HG02763 (cell line): Measurements from ENCODE around the gene HINFP.
"Not testable (repeated sequence)": the region's sequence is repeated elsewhere in the genome, so short reads cannot be mapped to it uniquely, and the experiment has no call there.

Experiments used
- ATAC-seq: cut with Tn5 transposase; IDR thresholded peaks from one replicate; pipeline ENCODE4 v1.9.1; 2021; ENCODE audit warnings: mild to moderate bottlenecking, moderate library complexity; ENCODE audit not compliant: unreplicated experiment

HINFP gene

DNA sequence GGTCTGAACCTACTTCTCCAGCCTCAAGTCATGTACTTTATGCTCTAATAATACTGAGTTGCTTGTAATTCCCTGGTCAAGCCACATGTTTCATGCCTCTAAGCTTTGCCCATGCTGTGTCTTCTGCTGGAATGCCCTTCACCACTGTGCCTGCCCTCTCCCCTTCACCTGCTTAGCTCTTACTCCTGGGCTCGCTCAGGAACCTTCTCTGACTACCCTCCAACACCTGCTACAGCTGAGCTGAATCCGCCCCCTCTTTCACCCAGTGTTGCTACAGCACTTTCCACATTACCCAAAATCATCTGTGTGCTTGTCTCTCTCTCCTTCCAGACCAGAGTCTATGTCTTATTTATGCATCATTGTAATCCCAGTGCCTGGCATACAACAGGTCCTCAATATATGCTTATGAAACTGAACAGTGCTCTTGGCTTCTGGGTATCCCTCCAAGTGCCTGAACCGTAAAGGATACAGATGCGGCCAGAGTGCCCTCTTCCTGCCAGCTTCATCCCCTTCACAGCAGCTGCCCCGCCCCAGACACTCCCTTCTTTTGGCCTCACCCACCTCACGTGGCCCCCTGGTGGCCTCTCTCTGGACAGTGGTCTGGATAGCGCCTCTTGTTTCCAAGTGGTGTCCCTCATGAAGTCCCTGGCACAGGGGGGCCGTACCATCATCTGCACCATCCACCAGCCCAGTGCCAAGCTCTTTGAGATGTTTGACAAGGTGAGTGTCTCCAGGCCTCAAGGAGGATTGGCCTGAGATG, 34.5 kb downstream of the HINFP start:
- no peak for ATAC-seq

DNA sequence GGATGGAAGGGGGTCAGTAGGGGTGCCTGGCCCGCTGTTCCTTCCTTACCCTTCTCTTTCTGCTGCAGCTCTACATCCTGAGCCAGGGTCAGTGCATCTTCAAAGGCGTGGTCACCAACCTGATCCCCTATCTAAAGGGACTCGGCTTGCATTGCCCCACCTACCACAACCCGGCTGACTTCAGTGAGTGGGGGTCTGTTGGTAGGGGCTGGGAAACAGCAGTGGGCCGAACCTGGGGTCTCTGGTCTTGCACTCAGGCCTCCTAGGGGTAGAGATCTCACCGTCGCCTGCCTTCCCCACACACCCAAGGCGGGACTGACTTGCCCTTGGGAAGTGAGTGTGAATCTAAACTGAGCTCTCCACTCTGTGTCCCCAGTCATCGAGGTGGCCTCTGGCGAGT, 35.1 kb downstream of the HINFP start:
- ATAC-seq, result no peak

DNA sequence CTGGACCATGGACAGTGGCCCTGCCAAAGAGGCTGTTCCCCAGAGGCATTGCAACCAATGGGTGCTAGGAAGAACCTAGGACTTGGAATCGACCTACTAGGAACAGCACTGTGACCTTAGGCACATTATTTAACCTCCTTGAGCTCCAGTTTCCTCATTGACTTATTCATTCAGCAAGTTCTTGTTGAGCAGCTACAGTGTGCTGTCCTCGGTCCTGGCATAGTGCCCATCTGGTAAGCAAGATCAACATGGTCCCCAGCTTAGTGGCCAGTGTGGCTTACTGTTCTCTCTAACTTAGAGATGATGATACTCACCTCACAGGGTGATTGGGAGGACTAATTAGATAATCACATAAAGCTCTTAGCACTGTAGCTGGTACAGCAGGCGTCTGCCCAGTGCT, 35.7 kb downstream of the HINFP start:
- ATAC-seq, result no peak

DNA sequence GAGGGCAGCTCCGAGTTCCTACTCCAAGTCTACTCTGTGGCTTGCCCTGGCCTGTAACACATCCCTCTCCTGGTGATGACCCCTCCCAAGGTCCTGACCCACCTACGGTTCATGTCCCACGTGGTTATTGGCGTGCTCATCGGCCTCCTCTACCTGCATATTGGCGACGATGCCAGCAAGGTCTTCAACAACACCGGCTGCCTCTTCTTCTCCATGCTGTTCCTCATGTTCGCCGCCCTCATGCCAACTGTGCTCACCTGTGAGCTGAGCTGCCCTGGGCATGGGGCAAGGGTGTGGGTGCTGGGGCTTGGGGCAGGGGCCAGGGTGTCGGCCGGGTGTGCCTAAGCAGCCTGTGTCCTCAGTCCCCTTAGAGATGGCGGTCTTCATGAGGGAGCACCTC, 37.1 kb downstream of the HINFP start:
- no peak for ATAC-seq

DNA sequence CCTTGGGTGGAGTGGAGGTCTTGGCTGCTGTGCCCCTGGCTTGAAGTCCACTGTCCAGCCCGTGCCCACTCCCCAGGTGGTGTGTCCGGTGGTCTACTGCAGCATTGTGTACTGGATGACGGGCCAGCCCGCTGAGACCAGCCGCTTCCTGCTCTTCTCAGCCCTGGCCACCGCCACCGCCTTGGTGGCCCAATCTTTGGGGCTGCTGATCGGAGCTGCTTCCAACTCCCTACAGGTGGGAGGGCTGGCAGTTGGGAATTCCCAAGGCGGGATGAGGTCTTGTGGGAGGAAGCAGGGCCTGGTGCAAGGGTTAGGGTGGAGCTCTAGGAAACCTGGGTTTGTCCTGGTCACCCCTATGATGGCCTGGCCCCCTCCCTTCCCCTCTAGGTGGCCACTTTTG, 38.8 kb downstream of the HINFP start:
- ATAC-seq, result no peak

DNA sequence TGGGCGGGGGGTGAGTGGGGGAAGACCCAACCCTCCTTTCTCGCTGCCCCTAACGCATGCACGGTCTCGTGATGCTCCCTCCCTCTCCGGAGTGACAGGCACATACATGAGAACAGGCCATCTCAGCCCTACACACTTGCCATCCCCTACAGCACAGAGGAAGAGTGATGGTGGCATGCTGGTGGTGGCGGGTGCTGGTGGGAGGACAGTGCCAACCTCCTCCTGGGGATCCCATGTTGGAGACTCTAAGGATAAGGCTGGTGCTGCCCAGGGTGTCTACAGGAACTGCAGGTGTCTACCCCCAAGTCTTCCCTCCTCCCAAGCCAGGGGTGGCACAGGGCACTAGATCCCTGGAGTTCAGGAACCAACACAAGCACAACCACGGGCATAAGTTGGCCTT, 40.5 kb downstream of the HINFP start:
- no peak for ATAC-seq

DNA sequence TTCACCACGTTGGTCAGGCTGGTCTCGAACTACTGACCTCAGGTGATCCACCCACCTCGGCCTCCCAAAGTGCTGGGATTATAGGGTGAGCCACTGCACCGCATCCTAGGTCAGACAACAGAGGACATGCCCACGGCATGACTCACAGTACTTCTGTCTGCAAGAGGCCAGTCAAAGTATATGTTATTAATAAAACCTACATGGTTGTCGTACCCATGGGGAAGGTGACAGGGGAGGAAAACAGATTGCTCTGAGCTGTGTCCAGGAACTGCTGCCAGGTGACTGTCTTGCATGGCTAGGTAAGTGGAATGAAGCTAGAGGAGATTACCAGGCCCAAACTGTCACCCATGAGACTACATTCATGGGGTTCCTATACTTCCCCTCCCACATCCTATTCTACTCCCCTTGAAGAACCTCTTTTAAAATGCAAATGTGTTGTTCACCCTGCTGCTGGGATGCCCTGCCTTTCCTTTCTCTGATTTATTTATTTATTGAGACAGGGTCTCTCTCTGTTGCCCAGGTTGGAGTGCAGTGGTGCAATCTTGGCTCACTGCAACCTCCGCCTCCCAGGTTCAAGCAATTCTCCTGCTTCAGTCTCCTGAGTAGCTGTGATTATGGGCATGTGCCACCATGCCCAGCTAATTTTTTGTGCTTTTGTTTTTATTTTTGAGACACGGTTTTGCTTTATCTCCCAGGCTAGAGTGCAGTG, 45.1 kb downstream of the HINFP start:
- ATAC-seq, result no peak

DNA sequence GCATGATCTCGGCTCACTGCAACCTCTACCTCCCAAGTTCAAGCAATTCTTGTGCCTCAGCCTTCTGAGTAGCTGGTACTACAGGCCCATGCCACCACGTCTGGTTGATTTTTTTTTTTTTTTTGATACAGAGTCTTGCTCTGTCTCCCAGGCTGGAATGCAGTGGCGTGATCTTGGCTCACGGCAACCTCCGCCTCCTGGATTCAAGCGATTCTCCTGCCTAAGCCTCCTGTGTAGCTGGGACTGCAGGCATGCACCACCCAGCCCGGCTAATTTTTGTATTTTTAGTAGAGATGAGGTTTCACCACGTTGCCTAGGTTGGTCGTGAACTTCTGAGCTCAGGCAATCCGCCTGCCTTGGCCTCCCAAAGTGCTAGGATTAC, 45.7 kb downstream of the HINFP start:
- ATAC-seq, result not testable (repeated sequence)

DNA sequence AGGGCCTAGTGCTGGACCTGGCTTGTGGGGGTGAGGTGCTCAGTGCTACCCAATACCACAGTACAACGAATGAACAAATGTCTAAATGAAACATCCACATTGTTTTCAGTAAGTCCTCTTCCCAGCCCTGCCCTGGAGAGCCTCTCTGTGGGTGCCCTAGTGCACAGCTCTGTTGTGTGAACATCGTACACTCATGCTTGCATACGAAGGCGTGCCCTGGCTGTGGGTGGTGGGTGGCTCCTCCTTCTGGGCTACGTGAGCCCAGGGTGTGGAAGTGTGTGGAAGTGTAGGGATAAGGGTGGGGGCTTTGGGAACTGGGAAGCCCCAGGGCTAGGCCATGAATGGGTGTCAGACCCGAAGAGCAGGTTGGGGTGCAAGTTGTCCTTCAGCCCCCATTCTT, 46.6 kb downstream of the HINFP start:
- ATAC-seq, result no peak

DNA sequence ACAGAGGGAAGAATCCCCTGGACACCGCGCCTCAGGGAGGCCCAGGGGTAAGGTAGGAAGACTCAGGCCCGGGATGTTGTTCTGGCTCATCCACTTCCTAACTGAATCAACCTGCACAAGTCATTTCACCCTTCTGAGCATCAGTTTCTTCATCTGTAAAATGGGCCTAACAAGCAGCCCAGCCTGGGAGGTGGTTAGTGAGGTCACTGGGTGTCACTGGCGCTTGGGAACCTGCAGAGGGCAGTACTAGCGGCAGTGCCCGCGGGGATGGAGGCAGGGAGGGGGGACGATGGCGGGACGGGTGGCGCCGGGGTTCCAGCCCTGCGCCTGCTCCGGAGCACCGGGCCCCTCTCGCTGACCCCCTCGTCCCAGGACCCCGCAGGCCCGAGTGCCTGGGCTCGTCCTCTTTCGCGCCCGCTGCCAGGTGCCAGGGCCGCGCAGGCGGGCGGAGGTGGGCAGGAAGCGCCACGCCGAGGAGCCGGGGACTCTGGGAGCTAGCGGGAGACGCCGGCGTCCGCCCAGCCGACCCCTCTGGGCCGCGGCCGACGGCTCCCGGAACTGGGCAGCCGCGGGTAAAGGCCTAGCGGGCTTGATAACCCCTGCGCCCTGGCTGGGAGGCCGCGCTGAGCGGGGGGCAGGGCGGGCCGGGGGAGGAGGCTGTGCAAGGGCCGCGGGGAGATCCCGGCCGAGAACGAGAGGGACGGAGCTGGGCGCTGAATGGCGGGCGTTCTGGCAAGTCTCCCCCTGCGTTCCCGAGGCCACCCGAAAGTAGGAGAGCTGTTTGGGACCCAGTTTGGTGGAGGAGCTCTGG, 47.3 kb downstream of the HINFP start, which contains the start of gene NLRX1:
NLRX1 (plus strand) TSS at position 255 of the 811 bp plus-strand sequence. CDS start 2,679 bp downstream, outside the sequence.
- ATAC-seq, result peak; percentile 84

DNA sequence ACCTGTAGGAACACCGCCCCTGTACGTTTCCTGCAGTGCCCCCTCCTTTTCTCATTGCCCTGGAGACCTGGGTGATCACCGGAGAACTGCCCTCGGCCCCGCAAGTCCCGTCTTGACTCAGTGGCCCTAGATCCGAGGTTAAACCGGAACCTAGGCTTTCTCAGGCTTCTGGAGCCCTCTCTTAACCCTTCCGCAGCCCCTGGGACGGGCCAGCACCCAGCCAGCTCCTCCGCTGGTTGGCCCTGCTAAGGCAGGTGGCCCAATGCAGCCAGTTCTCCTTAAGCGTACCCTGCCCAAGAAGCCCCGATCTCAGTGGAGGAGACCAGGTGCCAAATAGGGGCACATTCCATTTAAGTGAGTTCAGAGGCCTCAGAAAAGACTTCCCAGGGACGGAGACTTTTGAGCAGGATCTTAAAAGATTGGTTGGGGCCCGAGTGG, 47.9 kb downstream of the HINFP start:
- ATAC-seq, result no peak

DNA sequence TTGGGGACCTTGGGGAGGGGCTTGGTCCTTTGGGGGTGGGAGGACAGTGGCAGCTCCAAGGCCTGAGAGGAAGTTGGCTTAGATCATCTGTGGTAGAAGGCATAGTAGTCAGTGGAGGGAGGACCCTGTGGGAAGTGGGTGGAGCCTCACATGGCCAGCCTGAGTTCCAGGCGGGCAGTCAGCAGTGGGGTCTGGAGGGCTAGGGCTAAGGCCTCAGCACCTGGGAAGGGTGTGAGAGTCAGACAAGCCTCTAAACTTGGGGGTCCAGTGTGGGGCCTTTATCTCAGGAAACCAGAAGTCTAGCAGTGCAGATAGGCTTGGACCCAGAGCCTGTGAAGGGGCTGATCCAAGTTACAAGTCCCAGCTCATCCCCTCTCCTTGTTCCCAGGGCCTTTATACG, 51.1 kb downstream of the HINFP start:
- ATAC-seq, result no peak

DNA sequence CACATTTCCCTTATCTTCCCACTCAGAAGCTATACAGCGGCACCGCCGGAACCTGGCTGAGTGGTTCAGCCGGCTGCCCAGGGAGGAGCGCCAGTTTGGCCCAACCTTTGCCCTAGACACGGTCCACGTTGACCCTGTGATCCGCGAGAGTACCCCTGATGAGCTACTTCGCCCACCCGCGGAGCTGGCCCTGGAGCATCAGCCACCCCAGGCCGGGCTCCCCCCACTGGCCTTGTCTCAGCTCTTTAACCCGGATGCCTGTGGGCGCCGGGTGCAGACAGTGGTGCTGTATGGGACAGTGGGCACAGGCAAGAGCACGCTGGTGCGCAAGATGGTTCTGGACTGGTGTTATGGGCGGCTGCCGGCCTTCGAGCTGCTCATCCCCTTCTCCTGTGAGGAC, 52.1 kb downstream of the HINFP start:
- ATAC-seq, result no peak

DNA sequence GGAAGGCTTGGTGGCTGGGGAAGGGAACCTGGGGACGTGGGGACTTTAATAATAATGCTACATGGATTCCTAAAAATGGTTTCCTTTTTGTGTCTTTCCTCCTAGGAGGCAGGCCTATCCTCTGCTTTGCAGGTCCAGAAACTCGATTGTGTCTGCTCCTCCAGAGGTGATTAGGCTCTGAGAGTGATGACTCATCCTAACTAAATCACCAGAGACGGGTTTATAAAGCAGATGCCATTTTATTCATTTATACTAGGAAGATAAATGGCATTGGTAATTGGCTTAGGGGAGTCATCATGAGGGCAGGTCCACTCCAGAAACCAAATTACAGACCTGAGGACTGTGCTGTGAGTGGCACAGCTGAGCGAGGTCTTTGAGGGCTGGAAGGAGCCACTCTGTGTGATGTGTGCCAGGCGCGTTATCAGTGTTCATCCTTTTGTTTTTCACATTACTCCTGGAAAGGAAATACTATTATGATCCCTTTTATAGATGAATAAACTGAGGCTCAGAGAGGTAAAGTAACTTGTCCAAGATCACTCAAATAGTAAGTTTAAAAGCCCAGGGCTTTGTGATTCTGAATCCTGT, 54.2 kb downstream of the HINFP start:
- no peak for ATAC-seq

DNA sequence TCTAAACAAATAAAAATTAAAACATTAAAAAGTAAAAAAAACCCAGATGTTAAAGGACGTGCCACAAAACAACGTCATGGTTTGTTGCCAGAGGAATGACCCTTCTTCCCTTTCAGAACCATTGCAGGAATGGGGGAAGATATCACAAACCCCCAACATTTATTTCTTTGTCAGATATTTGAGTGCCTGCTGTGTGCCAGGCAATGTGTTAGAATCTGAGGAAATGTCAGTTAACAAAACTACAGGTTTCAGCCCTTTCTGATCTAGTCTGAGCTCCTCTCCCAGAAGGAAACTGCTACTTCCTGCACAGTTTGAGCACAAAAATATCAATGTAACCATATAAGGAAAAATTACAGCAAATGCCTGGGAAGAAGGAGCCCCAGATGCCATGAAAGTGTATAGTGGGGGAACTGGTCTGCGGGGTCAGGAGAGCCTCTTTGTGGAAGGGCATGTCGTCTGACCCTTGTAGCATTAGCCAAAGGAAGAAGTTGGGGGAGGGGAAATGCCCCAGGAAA, 56.8 kb downstream of the HINFP start:
- ATAC-seq, result no peak

DNA sequence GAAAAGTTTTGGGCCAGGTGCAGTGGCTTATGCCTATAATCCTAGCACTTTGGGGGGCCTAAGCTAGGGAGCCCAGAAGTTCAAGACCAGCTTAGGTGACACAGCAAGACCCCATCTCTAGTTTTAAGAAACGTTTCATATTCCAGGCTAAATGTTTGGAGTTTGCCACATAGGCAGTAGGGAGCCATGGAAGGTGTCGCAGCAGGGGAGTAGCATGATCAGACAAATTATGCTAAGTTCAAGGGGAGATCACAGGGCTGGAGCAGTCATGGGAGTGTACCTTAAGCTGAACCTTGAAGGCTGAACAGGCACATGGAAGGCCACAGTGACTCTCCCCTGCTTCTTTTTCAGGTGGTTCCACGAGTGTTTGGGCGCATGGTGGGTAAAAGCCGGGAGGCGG, 58.0 kb downstream of the HINFP start:
- ATAC-seq, result no peak

DNA sequence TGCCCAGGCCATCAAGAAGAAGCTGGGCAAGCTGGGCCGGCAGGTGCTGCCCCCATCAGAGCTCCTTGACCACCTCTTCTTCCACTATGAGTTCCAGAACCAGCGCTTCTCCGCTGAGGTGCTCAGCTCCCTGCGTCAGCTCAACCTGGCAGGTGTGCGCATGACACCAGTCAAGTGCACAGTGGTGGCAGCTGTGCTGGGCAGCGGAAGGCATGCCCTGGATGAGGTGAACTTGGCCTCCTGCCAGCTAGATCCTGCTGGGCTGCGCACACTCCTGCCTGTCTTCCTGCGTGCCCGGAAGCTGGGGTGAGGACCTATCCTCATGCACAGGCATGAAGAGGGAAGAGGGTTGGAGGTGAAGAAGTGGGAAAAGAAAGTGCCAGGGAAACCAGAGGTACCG, 58.6 kb downstream of the HINFP start:
- ATAC-seq, result no peak

DNA sequence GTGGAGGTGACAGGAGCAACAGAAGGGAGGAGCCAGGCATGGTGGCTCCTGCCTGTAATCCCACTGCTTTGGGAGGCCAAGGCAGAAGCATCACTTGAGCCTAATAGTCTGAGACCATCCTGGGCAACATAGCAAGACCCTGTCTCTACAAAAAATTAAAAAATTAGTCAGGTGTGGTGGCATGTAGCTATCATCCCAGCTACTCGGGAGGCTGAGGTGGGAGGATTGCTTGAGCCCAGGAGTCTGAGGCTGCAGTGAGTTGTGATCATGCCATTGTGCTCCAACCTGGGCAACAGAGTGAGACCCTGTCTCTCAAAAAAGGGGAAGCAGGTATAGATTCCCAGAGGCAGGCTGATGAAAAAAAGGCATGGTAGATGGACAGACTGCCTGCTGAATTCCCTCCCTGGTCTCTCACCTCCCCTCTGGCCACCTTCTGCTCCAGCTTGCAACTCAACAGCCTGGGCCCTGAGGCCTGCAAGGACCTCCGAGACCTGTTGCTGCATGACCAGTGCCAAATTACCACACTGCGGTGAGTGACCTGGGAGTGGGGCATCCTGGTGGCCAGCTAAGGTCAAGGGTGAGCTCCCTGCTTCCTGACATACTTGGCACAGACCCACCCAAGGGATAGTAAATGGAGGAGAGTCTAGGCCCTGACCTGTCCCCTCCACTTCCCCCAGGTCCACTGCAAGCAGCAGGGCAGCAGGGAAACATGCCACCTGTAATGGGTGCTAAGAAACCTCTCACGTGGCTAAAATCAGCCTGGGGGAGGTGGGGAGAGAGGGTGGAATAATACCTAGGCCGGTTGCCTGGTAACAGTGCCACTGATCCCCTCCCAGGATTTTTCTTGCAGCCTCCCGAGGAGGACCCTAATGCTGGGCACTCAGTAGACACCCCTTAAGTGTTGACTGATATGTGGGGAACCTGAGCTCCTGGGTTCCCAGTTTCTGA, 59.6 kb downstream of the HINFP start:
- no peak for ATAC-seq

DNA sequence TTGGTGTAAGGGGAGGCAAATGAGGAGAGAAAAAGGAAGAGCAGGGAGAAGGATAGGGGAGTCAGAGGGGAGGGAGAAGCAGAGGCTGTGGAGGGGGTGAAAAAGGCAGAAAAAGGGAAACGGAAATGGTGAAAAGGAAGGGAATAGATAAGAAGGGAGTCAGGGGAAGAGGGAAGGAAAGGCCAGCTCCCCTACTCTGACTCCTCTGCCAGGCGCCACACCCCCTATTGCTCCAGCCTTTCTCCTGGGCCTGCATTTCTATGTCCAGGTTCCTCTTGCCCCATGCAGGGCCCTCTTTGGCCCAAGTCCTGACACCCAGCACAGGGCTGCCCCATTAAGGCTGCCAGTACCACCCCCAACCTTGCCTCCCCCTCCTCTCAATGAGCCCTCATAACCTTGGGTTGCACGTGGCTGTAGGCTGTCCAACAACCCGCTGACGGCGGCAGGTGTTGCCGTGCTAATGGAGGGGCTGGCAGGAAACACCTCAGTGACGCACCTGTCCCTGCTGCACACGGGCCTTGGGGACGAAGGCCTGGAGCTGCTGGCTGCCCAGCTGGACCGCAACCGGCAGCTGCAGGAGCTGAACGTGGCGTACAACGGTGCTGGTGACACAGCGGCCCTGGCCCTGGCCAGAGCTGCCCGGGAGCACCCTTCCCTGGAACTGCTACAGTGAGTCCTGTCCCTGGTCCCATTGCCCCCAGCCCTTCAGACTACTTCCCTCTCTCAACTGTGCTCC, 60.5 kb downstream of the HINFP start:
- ATAC-seq, result no peak
